Measurements from ENCODE around the gene CWC15.
"Not testable (repeated sequence)": the region's sequence is repeated elsewhere in the genome, so short reads cannot be mapped to it uniquely, and the experiment has no call there.

The CWC15 gene

DNA sequence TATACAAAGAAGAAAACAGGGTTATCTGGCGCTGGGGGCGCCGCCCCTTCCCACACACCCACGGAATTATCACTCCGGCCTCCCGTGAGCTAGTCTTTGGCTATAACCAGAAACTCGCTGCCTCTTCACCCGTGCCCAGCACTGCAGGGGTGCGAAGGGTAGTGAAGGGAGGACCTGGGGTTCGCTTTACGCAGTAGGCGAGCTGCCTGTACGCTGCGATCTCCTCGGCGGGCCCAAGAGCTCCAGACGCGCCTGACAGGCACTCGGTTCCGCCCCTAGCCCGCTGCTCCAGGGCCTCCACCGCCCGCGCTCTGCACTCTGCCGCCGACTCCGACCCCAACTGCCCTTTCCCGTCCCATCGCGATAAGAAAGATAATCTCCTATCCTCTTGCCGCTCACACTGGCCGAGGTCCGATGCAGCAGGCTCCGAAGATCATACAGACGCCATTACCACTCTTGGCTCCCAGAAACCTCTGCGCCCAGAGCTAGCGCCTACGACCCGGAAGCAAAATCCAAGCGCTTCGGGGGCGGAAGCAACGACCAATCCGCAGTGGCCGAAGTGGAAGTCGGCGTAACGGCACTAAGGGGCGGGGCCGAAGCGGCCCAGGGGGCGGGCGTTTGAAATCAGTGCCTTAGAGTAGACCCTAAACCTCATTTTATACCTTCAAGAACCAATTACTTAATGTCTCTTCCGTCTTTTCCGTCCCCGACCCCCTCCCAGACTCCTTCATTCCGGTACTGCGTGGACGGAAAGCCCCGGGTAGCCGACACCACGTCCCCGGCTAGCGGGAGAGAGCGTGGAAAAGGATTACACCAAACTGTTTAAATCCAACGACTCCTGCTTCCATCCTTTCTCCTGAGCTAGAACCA, at the start of gene CWC15, which contains the start of gene KDM4D:
CWC15 (minus strand) TSS at position 458 of the 870 bp plus-strand sequence. CDS start 1,371 bp downstream, outside the sequence.
KDM4D (plus strand) TSS at position 611 of the 870 bp plus-strand sequence. CDS start 23,664 bp downstream, outside the sequence.
- peak; percentile 94 to 99 for DNase-seq

DNA sequence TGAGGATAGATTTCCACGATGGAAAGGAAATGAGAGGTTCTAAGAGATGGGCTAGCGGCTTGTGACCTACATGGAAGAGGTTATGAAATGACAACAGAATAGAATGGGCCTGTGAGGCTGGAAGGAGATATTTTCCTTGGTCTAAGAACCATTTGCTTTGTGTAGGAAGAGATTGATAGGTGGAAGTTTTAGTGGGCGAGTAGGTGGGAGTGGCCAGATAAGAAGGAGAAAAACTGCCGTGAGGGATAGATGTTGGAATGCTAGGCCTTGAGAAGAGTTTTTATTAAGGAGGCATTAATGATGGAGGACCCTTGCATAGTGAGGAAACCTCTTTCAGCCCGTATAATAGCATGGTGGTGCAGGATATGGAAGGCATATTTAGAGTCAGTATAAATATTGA, 48.1 kb upstream of the CWC15 start:
- not testable (repeated sequence) for DNase-seq

DNA sequence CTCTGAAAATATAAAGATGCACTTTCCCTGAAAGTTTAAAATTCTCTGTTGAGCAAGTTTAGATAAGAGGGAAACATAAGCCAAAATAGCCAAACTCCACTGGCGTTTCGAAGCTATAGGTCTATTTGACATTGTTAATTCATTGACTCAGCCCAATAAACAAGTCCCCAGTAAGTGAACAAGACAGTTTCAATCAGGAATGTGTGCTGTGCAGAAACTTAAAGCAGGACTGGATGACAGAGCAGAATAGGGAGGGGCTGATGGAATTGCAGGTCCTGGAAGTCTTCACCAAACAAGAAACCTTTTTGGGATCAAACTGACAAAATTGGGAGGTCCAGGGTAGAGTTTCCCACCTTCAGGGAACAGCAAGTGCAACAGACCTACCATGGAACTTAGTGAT, 42.8 kb upstream of the CWC15 start:
- no peak for DNase-seq

DNA sequence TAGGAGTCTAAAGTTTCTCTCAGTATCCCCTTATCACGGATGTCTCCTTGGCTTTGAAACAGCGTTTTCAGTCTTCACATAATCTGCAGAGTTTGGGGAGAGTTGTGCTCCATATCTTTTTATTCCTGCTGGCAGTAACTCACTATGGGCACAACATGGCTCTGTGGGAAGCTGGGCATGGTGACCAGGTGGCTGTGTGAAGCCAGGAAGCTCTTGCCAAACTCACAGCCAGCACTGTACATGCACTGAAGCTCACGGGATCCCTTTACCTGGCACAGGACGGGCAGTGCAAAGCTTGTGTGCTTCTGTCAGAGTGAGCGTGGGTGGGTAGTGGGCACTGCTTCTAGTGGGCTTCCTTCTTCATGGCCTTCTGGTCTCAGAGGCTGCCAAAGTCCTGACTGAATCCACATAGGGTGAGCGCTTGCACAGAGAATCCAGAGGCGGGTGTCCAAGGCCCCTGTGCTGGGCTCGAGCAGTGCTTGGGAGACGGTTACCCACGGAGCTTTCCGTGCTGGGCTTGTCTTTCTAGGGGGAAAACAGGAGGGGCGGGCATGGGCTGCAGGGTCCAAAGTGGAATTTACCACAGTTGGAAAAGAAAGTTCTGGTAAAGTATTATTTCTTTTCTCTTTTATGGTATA, 40.9 kb upstream of the CWC15 start:
- no peak for DNase-seq

DNA sequence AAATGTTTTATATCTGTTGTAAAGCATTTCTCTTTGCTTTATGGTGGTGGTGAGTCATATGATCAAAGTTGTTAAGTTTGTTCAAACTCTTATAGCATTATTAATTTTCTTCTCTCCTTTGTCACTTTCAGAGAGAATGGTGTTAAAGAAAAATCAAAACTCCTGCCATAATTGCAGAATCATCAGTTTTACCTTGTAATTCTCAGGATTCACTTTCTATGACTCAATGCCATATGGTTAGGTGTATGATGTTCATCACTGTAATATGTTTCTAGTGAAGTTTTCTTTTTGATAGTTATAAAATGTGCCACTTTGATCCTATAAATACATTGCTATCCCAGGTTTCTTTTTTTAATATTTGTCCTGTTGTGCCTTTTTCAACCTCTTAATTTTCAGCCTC, 38.0 kb upstream of the CWC15 start:
- DNase-seq, result no peak

DNA sequence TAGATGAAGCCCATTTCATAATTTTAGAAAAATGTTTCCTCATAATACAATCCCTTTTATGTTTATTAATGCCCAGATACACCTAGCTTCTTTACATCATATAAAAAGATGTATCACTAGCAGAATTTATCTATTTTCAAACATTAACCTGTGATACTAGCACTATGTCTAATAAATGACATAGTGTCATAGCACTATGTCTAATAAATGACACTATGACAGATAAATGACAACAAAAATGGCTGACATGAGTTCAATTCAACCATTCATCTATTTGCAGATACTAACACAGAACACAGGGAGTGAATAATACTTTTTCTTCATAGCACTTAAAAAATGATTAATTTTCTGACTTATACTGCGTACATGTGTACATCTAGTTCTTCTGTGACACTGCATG, 32.3 kb upstream of the CWC15 start:
- DNase-seq, result no peak

DNA sequence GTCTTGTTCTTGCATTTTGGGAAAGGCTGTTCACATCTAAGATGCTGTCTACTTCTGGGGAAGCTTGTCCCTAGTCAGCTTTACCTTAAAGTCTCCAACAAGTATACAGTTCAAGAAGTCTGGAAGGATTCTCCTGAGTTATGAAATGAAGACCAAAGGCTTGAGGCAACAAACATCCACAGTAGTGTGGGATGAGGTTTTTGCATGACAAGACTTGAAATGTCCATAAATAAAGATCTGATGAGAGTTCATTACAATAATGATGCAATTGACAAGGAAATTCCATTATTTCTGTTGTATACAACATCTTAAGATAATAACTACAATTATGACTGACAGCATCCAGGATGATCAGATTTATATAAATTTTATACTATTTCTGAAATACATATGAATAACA, 30.4 kb upstream of the CWC15 start:
- no peak for DNase-seq

DNA sequence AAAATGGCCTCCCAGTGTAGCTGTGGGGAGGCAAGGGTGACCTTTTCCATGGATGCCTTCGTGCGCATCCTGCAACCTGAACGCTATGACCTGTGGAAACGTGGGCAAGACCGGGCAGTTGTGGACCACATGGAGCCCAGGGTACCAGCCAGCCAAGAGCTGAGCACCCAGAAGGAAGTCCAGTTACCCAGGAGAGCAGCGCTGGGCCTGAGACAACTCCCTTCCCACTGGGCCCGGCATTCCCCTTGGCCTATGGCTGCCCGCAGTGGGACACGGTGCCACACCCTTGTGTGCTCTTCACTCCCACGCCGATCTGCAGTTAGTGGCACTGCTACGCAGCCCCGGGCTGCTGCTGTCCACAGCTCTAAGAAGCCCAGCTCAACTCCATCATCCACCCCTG, 24.9 kb upstream of the CWC15 start:
- DNase-seq, result no peak

DNA sequence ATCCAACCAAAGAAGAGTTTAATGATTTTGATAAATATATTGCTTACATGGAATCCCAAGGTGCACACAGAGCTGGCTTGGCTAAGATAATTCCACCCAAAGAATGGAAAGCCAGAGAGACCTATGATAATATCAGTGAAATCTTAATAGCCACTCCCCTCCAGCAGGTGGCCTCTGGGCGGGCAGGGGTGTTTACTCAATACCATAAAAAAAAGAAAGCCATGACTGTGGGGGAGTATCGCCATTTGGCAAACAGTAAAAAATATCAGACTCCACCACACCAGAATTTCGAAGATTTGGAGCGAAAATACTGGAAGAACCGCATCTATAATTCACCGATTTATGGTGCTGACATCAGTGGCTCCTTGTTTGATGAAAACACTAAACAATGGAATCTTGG, 24.1 kb upstream of the CWC15 start:
- DNase-seq, result peak in 1 of 2 experiments; percentile 11

DNA sequence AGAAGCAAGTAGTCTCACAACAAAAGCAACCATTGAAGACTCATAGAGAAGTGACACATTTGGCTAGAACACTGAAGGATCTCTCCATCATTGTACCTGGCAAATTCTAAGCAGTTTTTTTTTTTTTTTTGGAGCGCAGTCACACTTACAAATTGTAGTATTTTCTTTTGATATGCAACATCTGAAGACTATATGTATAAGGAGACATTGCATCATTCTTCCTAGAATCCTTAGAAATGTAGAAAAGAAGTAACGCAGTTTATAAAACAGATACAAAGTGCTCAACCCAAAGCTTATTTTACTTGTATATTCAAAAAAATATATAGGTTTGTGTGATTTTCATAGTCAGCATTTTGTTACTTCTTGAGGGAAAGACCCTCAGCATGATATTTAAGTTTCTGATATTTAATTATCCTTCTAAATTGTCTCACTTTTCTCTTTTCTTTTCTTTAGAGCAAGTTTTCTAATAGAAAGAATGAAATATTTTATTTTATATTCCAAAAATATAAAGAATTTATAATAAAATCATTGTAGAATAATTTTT, 20.1 kb upstream of the CWC15 start:
- no peak for DNase-seq

DNA sequence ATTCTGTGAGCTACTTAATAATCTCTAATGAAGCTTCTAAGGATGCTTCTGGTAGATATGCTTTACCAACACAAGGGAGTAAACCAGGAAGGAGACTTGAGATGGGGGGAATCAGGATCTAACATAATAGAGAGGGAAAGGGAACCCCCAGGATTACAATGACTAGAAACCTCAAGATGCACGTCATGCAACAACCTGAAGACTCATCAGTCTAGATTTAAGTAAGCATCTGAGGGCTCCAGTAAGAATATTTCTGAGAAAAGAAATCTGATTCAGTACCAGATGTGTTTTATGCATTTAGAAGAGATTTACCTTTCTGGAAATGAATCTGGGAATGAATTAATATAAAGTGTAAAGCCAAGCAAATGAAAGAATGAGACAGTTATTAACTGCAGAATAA, 15.4 kb upstream of the CWC15 start:
- no peak for DNase-seq

DNA sequence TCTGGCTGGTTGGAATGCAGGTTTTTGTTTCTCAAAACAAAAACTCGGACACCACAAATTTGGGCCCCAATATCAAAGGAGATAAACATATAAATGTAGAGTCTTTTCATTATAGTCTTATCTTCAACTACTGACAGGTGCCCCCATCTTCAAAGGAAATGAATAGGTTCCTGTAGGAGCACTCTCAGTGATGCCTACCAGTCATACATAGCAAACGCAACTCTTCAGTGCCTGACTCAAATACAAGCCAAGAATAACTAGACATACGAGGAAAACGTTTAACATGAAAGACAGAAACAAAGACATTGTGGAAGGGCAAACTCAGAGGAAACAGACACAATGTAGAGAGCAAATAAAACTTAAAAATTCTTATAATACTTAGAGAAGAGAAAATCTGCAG, 14.0 kb upstream of the CWC15 start:
- DNase-seq, result no peak

DNA sequence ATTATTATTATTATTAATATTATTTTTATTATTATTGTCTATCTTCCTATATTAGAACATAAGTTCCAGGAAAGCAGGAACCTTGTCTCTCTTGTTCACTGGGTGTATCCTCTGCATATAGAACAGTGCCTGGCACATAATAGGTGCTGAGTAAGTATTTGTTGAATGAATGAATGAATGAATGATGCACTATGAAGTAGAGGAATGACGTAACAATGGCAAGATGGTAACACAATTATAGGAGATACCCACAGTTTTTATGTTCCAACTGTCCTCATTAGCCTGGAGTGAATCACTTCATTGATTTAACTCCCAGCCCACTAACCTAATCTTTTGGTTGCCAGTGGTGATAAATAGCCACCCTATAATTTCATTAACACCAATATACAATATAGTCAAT, 2.2 kb upstream of the CWC15 start:
- no peak for DNase-seq

DNA sequence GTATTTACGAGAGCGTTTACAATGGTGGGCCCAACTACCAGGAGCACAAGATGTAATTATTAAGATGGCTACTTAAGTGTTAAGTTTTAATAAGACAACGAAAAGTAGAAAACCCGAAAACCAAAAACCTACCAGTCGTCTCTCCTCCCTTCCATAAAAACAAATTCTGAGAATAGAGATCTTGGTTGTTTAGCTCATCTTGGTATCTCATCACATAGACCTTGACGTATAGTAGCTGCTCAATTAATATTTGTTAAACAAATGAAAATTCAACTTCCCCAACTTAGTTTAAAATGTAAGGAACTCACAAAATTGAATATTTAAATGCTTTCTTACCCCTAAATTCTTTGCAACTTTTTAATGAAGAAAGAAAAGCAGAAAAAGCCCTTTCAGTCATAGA, 822 bp upstream of the CWC15 start:
- DNase-seq, result no peak

DNA sequence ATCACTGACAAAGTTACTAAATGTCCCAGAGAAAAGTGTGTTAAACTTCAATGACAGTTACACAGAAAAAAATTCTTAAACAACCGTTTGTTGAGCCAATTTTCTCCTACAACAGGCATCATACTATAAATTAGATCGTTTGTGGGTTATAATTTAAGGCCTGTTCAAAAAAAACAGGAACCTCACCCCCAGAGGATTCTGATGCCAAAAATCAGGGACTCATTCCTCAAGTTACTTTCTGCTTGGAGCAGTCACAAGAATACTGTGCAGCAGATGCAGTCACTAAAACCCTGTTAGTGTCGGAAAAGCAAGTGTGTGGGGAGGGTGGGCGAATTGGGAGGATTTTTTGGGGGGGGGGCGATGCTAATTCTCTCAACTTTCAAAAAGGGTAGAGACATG, 657 bp downstream of the CWC15 start:
- DNase-seq, result no peak

DNA sequence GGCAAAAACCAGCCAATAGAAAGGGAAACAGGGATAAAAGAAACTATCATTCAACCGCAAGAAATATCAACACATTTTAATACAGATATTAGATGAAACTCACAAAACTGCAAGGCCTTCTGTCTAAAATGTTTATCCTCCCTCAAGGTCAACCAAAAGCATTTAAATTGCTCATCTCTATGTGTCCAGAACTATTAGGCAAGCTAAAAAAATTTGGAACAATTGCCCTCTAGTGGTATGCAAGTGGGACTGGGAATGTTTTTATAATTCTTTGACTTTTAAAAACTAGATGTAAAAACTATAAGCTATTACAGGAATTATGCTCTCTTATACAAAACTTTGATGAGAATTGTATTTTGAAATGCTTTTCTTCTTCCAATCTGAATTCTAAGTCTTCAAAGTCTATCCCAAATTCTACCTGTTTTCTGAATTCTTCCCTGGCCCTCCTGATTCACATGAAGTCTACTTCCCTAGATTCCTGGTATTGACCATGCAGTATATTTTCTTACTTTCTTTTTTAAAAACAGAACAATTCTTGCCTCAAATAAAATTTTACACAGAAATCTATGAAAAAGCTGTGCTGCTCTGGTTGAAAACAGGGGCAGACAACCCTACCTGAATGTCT, 4.9 kb downstream of the CWC15 start:
- peak in 1 of 2 experiments; percentile 16 for DNase-seq

DNA sequence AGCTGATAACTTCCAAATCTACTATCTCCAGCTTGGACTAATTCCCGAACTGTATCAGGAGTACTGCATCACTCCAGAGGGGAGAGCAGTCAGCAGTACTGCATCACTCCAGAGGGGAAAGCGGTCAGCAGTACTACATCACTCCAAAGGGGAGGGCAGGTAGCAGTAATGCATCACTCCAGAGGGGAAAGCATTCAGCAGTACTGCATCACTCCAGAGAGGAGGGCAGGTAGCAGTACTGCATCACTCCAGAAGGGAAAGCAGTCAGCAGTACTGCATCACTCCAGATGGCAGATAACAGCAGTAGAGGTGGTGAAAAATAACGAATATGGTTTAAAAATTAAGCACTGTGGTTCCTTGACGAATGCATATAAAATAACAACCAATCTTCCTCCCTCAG, 8.4 kb downstream of the CWC15 start:
- DNase-seq, result no peak

DNA sequence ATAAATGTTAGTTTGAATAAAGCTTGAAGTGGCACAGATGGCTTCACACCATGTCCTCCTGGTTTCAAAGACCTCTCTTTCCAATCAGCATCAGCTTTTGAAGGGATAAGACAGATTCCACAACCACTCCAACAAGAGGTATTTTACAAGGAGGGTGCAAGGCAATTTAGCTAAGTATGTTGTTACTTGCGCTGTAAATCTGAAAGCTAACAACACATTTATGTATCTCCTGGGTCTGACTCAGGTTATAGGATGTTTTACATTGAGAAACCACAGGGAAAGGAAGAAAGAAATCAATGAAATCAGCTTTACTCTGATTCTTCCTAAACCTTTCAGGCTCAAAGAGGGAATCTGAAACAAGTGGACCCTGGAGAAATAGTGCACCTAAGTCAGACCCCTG, 12.1 kb downstream of the CWC15 start:
- DNase-seq, result no peak

DNA sequence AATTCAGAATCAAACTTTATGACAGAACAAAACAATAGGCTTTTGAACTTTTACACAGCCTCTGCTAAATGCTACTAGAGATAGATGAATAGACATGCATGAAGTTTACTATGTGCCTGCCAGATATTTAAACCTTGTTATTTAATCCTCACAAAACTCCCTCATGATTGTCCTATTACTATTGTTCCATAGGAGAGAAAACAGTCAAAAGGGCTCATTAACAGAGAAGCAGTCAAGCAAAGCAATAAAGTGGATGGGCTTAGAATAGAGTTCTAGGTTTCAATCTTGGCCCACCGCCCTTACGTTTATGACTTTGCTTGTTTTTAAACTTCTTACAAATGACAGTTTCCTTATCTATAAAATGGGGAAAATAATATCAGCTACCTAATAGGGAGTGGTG, 12.9 kb downstream of the CWC15 start:
- DNase-seq, result no peak

DNA sequence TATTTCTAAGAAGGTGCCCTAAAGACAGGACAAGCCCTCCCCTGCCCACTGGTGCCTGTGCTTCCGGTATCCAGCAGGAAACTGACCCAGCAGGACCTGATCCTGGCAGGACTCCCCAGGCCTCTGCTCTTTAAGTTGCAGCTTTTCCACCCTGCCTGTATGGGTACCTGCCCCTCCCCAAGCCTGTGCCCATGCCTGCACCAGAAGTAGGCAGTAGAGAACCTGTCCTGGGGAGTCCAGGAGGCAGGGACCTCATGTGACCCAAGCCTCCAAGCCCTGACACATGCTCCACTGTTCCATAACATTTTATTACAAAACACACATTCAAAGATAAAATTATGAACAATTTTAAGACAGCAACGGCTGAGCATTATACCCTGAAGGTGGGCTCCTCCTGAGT, 14.2 kb downstream of the CWC15 start:
- no peak for DNase-seq

DNA sequence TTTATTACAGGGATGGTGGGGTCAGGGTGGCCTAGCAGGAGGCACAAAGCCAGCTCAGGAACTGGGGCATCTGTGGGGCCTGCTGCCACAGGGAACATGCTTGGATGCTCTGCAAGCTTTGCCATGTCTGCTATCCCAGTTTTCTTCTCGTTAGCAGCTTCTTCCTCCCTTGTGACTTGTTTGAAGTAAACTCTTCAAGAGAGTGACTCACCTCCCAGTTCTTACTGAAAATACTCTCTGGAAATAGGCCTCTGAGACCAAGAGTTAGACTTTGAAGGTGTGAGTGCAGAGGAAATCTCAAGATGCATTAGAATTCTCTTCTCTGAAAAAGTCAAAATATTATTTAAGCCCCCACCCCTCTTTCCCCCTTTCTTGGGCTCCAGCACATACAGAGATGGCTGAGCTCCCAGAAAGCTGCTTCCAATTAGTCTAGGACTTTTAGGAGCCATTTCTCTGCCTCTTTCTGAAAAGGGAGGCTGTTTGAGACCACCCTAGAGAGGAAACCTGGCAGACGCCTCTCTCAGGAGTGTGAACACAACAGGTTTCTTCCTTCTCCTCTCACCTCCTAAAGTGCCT, 15.1 kb downstream of the CWC15 start:
- no peak for DNase-seq

DNA sequence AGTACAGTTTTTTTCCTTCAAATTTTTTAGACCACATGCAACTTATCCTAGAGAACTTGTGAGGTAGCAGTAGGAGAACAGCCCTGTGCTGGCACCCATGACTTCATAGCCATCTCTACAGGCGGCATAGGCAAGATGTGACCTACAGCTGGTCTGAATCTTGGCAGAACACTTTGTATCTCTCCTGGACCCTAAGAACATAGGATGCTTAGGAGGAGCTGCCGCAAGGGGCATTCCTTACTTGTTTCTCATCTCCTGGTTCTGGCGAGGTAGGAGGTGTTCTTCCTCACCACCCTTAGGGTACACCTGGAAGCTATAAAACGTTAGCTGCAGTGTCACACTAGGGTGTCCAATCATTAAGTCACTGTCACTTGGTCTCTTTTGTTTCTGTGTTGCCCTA, 16.4 kb downstream of the CWC15 start:
- no peak for DNase-seq

DNA sequence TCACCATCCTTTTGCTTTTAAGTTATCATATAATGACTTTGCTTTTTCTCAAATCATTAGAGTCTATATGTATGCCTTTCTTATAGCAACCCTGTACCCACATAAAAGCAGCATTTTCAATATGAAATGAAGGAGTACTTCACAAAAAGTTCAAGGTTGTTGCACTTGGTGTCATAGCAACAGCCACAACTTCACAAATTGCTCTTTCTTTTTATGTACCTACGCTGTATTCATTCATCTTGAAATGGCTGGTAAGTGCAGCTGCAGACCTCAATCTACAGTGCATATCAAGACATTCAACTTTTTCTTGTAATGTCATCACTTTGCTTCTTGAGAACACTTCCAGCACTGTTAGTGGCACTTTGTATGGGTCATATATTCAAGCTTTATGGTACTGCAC, 18.6 kb downstream of the CWC15 start:
- no peak for DNase-seq

Data from NCI-H526 (cell line).